HK-2 (cell line): ENCODE results near the gene HOXC10.

Source experiments
- DNase-seq: peaks from one replicate; pipeline ENCODE4 v3.0.0-alpha.2; 2018; ENCODE audit not compliant: unreplicated experiment

HOXC10 gene

GRCh38 chr12:53977596-53978445, 7.1 kb upstream of the HOXC10 start:
- DNase-seq: no peak

GRCh38 chr12:53978477-53979356, 6.2 kb upstream of the HOXC10 start:
- DNase-seq: no peak

GRCh38 chr12:53980104-53980801, 4.7 kb upstream of the HOXC10 start:
- no peak for DNase-seq

- DNase-seq: no peak
Observed at GRCh38 chr12:53980802-53981496, 4.0 kb upstream of the HOXC10 start.

- no peak for DNase-seq
Observed at GRCh38 chr12:53981634-53982565, 3.0 kb upstream of the HOXC10 start.

- DNase-seq: no peak
Observed at GRCh38 chr12:53982648-53983567, 2.0 kb upstream of the HOXC10 start.

GRCh38 chr12:53983568-53983949, 1.4 kb upstream of the HOXC10 start:
- DNase-seq: no peak

GRCh38 chr12:53983950-53984572, 885 bp upstream of the HOXC10 start:
- no peak for DNase-seq

GRCh38 chr12:53985692-53985993, 697 bp downstream of the HOXC10 start:
- DNase-seq: no peak

- DNase-seq: peak; percentile 68
Observed at GRCh38 chr12:53985994-53986685, 1.2 kb downstream of the HOXC10 start.

GRCh38 chr12:53986686-53987483, 1.9 kb downstream of the HOXC10 start:
- no peak for DNase-seq

- DNase-seq: no peak
Observed at GRCh38 chr12:53987787-53988230, 2.9 kb downstream of the HOXC10 start.

- no peak for DNase-seq
Observed at GRCh38 chr12:53988541-53989226, 3.7 kb downstream of the HOXC10 start.

GRCh38 chr12:53989227-53990113, 4.5 kb downstream of the HOXC10 start:
- DNase-seq: no peak

GRCh38 chr12:53990311-53991076, 5.5 kb downstream of the HOXC10 start:
- DNase-seq: no peak
